LNCaP clone FGC (cell line): Measurements from ENCODE around the gene FBXO22.
"Not testable (repeated sequence)": the region's sequence is repeated elsewhere in the genome, so short reads cannot be mapped to it uniquely, and the experiment has no call there.

Experiments used
- DNase-seq: peaks from one replicate; pipeline ENCODE4 v3.0.0-alpha.2; 2011; ENCODE audit warnings: low read depth
- H3K4me3 ChIP-seq: 2 replicates; pipeline ENCODE4 v1.5.1; 2011; ENCODE audit warnings: mild to moderate bottlenecking, low read depth, low read length, control low read depth
- TF ChIP-seq, protein P1 (sequence below): IDR thresholded peaks from 2 replicates; pipeline ENCODE4 v1.5.1; 2012; ENCODE audit warnings: mild to moderate bottlenecking; ENCODE audit not compliant: control insufficient read depth, insufficient read depth; ENCODE audit errors: extremely low read depth

The FBXO22 gene

DNA sequence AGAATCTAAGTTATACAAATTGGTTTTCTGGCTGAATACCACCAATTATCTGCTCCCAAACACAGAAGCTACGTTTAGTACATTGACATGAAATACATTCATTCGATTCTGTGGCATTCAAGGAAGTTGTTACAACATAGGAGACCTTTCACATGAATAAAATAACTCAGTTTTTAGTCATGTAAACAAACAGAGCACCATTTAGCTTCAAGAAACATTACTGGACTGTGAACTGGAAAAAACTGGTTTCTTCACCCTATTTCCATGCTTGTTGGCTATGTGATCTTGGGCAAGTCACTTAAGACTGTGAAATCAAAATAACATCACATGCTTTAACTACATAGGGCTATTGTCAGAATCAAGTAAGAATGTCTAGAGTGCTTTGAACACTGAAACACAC lies 62.4 kb downstream of the FBXO22 start:
- DNase-seq, result no peak
- TF ChIP-seq, protein P1, sequence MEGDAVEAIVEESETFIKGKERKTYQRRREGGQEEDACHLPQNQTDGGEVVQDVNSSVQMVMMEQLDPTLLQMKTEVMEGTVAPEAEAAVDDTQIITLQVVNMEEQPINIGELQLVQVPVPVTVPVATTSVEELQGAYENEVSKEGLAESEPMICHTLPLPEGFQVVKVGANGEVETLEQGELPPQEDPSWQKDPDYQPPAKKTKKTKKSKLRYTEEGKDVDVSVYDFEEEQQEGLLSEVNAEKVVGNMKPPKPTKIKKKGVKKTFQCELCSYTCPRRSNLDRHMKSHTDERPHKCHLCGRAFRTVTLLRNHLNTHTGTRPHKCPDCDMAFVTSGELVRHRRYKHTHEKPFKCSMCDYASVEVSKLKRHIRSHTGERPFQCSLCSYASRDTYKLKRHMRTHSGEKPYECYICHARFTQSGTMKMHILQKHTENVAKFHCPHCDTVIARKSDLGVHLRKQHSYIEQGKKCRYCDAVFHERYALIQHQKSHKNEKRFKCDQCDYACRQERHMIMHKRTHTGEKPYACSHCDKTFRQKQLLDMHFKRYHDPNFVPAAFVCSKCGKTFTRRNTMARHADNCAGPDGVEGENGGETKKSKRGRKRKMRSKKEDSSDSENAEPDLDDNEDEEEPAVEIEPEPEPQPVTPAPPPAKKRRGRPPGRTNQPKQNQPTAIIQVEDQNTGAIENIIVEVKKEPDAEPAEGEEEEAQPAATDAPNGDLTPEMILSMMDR, result no peak

DNA sequence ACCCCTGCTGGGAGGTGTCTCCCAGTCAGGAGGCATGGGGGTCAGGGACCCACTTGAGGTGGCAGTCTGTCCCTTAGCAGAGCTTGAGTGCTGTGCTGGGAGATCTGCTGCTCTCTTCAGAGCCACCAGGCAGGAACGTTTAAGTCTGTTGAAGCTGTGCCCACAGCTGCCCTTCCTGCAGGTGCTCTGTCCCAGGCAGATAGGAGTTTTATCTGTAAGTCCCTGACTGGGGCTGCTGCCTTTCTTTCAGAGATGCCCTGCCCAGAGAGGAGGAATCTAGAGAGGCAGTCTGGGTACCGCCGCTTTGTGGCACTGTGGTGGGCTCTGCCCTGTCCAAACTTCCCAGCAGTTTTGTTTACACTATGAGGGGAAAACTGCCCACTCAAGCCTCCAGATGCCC lies 73.1 kb downstream of the FBXO22 start:
- DNase-seq, H3K4me3 ChIP-seq: not testable (repeated sequence)

More for the DNA sequence above, 62.4 kb downstream of the FBXO22 start:
- H3K4me3 ChIP-seq, result no peak overlapping the region

DNA sequence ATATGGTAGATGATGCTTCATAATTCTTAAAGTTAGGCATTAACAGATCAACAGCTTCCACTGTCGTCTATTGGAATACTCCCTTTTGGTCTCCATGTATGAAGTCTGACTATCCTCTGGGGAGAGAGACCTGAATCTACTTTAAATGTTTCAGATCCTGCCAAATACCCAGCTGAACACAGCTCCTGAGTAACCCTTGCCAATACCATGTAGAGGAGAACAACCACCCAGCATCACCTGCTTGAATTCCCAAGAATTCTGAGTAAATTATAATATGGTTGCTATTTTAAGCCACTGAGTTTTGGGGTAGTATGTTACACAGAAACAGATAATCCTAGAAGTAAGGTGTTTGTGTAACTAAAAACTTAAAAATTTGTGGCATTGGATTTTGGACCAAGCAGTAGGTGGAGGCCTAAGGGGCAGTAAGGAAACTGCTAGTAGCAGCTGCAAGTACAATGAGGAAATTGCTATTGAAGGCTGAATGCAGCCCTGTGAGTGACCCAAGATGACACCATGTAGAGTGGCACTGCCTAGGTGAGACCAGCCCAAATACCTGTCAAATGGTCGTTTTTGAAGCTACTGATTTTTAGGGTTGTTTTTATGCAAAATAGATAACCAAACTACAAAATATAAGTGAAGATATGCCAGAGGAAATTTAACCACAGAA lies 77.6 kb downstream of the FBXO22 start:
- H3K4me3 ChIP-seq, result no peak overlapping the region
- TF ChIP-seq, protein P1, result no peak
- no peak for DNase-seq

DNA sequence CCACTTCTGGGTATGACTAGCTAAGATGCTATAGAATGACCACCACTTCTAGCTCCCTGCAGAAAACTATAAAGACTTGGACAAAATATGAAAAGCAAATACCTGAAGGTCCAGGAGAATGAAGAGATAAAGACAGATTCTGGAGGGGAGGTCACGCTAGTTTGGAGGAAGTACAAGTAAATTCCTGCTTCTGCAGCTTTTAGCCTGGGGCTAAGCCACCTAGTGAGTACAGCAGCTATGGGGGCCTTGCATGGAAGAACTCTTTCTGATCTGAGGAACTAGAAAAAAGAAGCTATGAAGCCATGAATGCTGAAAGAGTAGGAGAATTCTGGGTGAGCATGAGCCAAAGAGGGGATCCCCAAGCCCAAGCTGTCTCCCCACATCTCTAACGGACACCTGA lies 78.8 kb downstream of the FBXO22 start:
- no peak for DNase-seq
- H3K4me3 ChIP-seq, result peak overlapping the region; percentile 33
- TF ChIP-seq, protein P1, result no peak

DNA sequence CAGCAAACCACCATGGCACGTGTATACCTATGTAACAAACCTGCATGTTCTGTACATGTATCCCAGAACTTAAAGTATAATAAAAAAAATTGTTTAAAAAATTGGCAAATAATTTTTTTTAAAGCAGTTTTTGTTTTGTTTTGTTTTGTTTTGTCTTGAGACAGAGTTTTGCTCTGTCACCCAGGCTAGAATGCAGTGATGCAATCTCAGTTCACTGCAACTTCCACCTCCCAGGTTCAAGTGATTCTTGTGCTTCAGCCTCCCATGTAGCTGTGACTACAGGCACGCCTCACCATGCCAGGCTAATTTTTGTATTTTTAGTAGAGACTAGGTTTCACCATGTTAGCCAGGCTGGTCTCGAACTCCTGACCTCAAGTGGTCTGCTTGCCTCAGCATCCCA lies 81.0 kb downstream of the FBXO22 start:
- DNase-seq, H3K4me3 ChIP-seq: not testable (repeated sequence)

DNA sequence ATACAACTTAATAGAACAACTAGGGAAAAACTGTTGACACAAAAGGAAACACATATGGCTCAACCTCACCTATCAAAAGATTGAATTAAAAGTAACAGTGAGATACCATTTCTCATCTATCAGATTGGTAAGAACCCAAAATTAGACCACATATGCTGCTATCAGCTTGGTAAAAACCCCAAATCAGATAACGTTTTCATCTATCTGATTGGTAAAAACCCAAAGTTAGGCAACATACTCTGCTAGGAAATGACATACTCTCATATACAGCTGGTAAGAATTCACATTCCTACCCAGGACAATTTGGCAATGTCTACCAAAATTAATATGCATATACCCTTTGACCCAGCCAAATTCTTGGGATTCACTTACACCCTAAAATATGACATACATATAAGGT lies 82.3 kb downstream of the FBXO22 start:
- TF ChIP-seq, protein P1, result no peak
- no peak overlapping the region for H3K4me3 ChIP-seq
- no peak for DNase-seq

DNA sequence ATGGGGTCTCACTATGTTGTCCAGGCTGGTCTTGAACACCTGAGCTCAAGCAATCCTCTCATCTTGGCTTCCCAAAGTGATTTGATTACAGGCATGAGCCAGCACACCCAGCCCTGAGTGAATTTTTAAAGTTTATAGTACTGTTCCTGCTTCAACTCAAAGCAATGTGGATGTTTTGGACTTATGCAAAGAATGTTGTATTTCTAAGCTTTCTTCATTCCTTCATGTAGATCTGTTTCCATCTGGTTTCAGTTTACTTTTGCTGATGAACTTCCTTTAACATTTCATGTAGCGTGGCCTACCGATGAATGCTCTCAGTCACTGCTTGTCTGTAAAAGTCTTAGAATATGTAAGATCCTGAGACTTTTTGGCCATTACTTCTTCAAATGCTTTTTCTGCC lies 85.4 kb downstream of the FBXO22 start:
- TF ChIP-seq, protein P1, result no peak
- DNase-seq, result no peak

DNA sequence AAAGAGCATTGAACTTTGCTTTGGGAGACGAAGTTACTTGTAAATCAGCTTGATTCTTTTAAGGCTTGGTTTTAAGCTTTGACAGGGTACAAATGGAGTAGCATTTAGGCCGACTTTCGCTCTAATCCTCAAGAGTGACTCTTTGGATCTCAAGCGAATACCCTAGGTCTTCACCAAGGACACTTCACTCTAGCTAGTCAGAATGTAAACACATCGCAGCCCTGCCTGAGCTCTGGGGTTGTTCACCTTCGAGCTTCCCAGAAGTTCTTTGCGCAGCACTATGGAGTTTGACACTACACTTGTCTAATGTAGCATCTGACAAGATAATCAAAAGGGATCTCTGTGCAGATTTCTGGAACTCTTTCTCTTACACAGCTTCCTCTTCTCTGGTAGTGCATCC lies 86.2 kb downstream of the FBXO22 start:
- no peak for DNase-seq
- H3K4me3 ChIP-seq, result no peak overlapping the region
- TF ChIP-seq, protein P1, result no peak

More for the DNA sequence above, 85.4 kb downstream of the FBXO22 start:
- H3K4me3 ChIP-seq, result no peak overlapping the region
